ENCODE results near the gene TLR4.

TLR4 gene

DNA sequence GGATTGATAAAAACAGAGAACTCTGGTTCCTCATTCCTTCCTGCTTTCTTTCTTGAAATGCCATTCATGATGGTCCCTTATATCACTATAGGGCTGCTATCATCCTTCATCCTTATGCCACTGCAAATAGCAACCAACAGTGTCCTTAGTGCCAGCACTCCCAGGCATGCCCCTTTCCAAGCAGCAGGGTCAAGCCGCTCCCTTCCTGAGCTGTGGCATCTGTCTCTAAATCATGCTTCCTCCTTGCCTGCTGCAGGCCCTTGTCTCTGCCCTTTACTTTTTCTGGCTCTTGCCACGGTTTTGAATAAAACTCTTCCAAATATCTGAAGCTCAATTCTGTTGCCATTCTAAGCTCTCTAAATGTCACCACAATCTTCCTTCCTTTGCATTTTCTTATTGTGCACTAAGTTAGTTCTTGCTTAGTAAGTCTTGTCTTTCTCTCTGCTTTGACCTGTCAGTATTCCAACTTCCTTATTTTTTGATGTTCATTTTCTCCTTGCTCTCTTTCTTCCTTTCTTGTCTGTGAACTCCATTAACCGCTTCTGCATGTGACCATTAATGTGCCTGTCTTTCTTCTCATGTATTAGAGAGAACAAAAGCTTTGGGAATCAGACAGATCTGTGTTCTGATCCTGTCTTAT lies 19.9 kb downstream of the TLR4 start:
- CTCF ChIA-PET: interaction anchor here (1.1 to 1.5 kb wide), 2 partner anchors 13 to 57 kb away, joined by 3 read pairs; no protein-coding TSS in a partner anchor
- no peak for DNase-seq (ENCODE audit: extremely low spot score)
- POLR2A ChIA-PET: no interaction called here
- TF ChIP-seq CTCF (IDR thresholded peaks at IDR 0.05; ENCODE audit: control extremely low read depth, extremely low read depth, low read depth, missing control alignments): no peak

DNA sequence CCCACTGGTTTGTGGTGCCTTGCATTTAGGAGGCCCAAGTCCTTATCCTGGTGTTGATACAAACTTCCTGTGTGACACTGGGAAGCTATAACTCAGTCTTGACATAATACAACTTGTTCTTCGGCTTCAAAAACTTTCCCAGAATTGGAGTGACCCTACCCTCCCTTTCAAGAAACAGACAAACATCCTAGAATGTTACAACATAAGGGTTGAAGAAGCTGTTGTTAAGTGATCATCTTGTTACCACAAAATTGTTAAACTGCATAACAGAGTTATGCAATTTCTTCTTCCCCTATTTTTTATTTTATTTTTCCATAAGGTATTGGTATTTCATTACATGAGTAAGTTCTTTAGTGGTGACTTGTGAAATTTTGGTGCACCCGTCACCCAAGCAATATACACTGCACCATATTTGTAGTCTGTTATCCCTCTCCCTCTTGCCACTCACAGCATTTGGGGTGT lies 21.3 kb downstream of the TLR4 start:
- no peak for TF ChIP-seq CTCF (IDR thresholded peaks at IDR 0.05; ENCODE audit: control extremely low read depth, extremely low read depth, low read depth, missing control alignments)
- CTCF ChIA-PET: interaction anchor here (0.8 kb wide), 1 partner anchor 21 kb away, joined by 3 read pairs; no protein-coding TSS in a partner anchor
- POLR2A ChIA-PET: no interaction called here
- DNase-seq (ENCODE audit: extremely low spot score): no peak

DNA sequence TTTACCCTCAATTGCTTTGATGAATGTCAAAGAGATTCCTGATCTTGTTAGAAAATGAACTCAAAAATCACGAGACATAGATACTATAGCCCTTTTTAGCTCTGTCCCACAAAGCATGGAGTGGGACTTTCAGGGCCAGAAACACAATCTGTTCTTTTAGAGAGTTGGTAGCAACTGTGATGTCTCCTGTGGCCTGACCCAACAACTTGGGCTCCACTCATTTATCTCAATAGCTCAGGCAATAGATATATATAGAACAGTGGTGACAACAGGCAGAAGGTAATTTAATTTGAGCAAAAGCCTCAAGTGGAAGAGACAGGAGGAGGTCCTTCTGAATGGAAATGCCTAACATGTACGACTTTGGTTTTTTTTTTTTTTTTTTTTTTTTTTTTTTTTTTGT lies 25.2 kb downstream of the TLR4 start:
- ChIA-PET POLR2A (no interaction called here), CTCF (no interaction called here)
- no peak for TF ChIP-seq CTCF (IDR thresholded peaks at IDR 0.05; ENCODE audit: control extremely low read depth, extremely low read depth, low read depth, missing control alignments)
- DNase-seq (ENCODE audit: extremely low spot score): no peak

DNA sequence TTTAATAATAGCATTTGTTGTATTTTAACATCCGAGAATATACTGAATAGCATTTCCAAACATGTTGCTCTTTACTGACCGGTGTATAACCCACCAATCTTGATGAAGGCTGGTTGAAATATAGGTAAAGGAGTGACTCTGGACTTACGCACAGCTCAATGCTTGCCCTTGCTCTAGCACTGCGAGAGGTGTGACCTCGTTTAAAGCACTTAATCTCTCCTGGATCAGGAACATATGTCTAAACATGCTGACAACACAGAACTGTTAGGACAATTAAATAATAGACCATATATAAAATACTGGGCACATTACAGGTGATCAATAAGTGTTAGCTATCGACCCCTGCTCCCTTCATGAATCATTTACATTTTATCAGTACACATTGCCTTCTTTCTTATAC lies 28.3 kb downstream of the TLR4 start:
- no peak for TF ChIP-seq CTCF (IDR thresholded peaks at IDR 0.05; ENCODE audit: control extremely low read depth, extremely low read depth, low read depth, missing control alignments)
- CTCF ChIA-PET: interaction anchor here (1.4 to 1.8 kb wide), 2 partner anchors 18 to 36 kb away, joined by 3 to 4 read pairs; no protein-coding TSS in a partner anchor
- DNase-seq (ENCODE audit: extremely low spot score): no peak
- POLR2A ChIA-PET: no interaction called here

GRCh38 chr9:117733465-117733864 lies 29.3 kb downstream of the TLR4 start:
- POLR2A ChIA-PET: no interaction called here
- no peak for DNase-seq (ENCODE audit: extremely low spot score)
- CTCF ChIA-PET: interaction anchor here (1.5 kb wide), 1 partner anchor 32 kb away, joined by 5 read pairs; no protein-coding TSS in a partner anchor
- no peak for TF ChIP-seq CTCF (IDR thresholded peaks at IDR 0.05; ENCODE audit: control extremely low read depth, extremely low read depth, low read depth, missing control alignments)

DNA sequence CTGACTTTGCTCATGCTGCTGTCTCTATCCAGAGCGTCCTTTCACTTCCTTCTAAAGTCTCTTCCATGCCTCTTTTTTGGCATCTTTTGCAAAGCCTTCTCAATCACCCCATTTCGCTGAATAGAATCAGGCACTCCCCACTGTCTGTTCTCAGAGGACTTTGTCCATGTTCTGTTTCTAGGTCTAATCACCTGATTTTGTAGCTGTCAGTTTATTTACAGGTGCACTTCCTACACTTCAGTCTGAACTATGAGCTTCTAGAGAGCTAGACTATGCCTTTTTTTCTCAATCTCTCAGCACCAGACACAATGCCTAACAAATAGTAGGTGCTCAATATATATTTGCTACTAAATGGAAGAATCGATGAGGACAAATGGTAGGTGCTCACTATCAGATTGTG lies 29.9 kb downstream of the TLR4 start:
- DNase-seq (ENCODE audit: extremely low spot score): no peak
- CTCF ChIA-PET: interaction anchor here (1.5 kb wide), 1 partner anchor 31 kb away, joined by 5 read pairs; no protein-coding TSS in a partner anchor
- no peak for TF ChIP-seq CTCF (IDR thresholded peaks at IDR 0.05; ENCODE audit: control extremely low read depth, extremely low read depth, low read depth, missing control alignments)
- POLR2A ChIA-PET: no interaction called here

Measured in GM10248 (cell line).